IMR-90 (cell line): ENCODE results near the gene SLCO2B1. TPM values are rescaled to one million over a fixed set of nuclear protein-coding genes. Genes with fewer than 3 reads are reported as not detected.

Source experiments
- ATAC-seq: fragments of 200-7000 bp; cut with Tn5 transposase; 2 replicates; pipeline ENCODE4 v1.9.1; 2020; ENCODE audit warnings: low read depth, mild to moderate bottlenecking, moderate library complexity
- BruUV-seq: library from RNA; stranded (reverse); fragments of 400-500 nt; replicated peaks from 2 replicates; lab custom pipeline; 2021; lab: Mats Ljungman, UMichigan
- CTCF ChIA-PET: fragments of 300-600 bp; formaldehyde crosslinking; extraction: SDS; loops from one replicate; lab custom pipeline; 2021; ENCODE audit warnings: antibody characterized with exemption; lab: Yijun Ruan, JAX
- POLR2A ChIA-PET: fragments of 300-600 bp; sonication (Branson Sonifier 250); formaldehyde crosslinking; loops from one replicate; lab custom pipeline; 2022; ENCODE audit warnings: antibody characterized with exemption; ENCODE audit not compliant: unreplicated experiment; lab: Charles Lee
- DNase-seq: peaks from one replicate; pipeline ENCODE4 v3.0.0; 2013
- H2AFZ ChIP-seq: replicated peaks from 2 replicates; pipeline ENCODE3; 2013; ENCODE audit warnings: low read length, mild to moderate bottlenecking; ENCODE audit not compliant: poor library complexity
- H2AK5ac ChIP-seq: 2 replicates; pipeline ENCODE4 v1.6.1; 2013; ENCODE audit warnings: low read depth, low read length, inconsistent platforms
- H2AK9ac ChIP-seq: replicated peaks from 2 replicates; pipeline ENCODE3; 2013; ENCODE audit warnings: mild to moderate bottlenecking, low read depth, low read length, moderate library complexity; ENCODE audit not compliant: poor library complexity
- H2BK120ac ChIP-seq: 2 replicates; pipeline ENCODE4 v1.6.1; 2013; ENCODE audit warnings: low read depth, low read length, inconsistent platforms
- H2BK15ac ChIP-seq: 3 replicates; pipeline ENCODE4 v1.6.1; 2013; ENCODE audit warnings: low read depth, low read length, inconsistent platforms
- H2BK20ac ChIP-seq: 2 replicates; pipeline ENCODE4 v1.6.1; 2013; ENCODE audit warnings: low read depth, mild to moderate bottlenecking, inconsistent platforms, low read length, moderate library complexity
- H2BK5ac ChIP-seq: 2 replicates; pipeline ENCODE4 v1.6.1; 2013; ENCODE audit warnings: mild to moderate bottlenecking, low read depth, low read length, inconsistent platforms; ENCODE audit not compliant: poor library complexity, severe bottlenecking
- H3K14ac ChIP-seq: replicated peaks from 2 replicates; pipeline ENCODE4 v1.6.1; 2013; ENCODE audit warnings: low read depth, low read length, inconsistent platforms
- H3K18ac ChIP-seq: 2 replicates; pipeline ENCODE4 v1.6.1; 2013; ENCODE audit warnings: low read depth, low read length, control low read depth
- H3K23ac ChIP-seq: 2 replicates; pipeline ENCODE4 v1.6.1; 2013; ENCODE audit warnings: low read depth, low read length, inconsistent platforms
- H3K27ac ChIP-seq: 2 replicates; pipeline ENCODE4 v1.5.1; 2013; ENCODE audit warnings: mild to moderate bottlenecking, control low read depth, low read length; ENCODE audit not compliant: insufficient read depth
- H3K27me3 ChIP-seq: 2 replicates; pipeline ENCODE4 v1.6.1; 2013; ENCODE audit warnings: low read length; ENCODE audit not compliant: control insufficient read depth, insufficient read depth
- H3K36me3 ChIP-seq: 2 replicates; pipeline ENCODE4 v1.6.1; 2013; ENCODE audit warnings: low read length, mixed read lengths; ENCODE audit not compliant: control insufficient read depth, insufficient read depth
- H3K4ac ChIP-seq: 2 replicates; pipeline ENCODE4 v1.6.1; 2013; ENCODE audit warnings: low read depth, low read length, inconsistent platforms
- H3K4me1 ChIP-seq: 2 replicates; pipeline ENCODE4 v1.6.1; 2013; ENCODE audit warnings: low read length, mixed read lengths; ENCODE audit not compliant: control insufficient read depth, insufficient read depth
- H3K4me2 ChIP-seq: 2 replicates; pipeline ENCODE4 v1.6.1; 2013; ENCODE audit warnings: low read depth, mild to moderate bottlenecking, control low read depth, low read length, moderate library complexity
- H3K4me3 ChIP-seq: 2 replicates; pipeline ENCODE4 v1.5.1; 2013; ENCODE audit warnings: low read depth, mild to moderate bottlenecking, control low read depth, low read length, moderate library complexity; ENCODE audit not compliant: insufficient read depth
- H3K56ac ChIP-seq: 2 replicates; pipeline ENCODE4 v1.6.1; 2013; ENCODE audit warnings: low read length, inconsistent platforms; ENCODE audit not compliant: insufficient read depth; ENCODE audit errors: extremely low read depth
- H3K79me1 ChIP-seq, 2 experiments: 2 replicates each; pipeline ENCODE4 v1.6.1; 2013; ENCODE audit warnings: low read length in 2 of 2, inconsistent platforms in 1 of 2, low read depth in 1 of 2
- H3K9ac ChIP-seq: 2 replicates; pipeline ENCODE4 v1.6.1; 2013; ENCODE audit warnings: low read depth, low read length, control low read depth
- H3K9me1 ChIP-seq: 2 replicates; pipeline ENCODE4 v1.6.1; 2013; ENCODE audit warnings: low read length, inconsistent platforms; ENCODE audit not compliant: insufficient read depth
- H3K9me3 ChIP-seq: 2 replicates; pipeline ENCODE4 v1.6.1; 2013; ENCODE audit warnings: low read length; ENCODE audit not compliant: control insufficient read depth, insufficient read depth
- H4K20me1 ChIP-seq: 2 replicates; pipeline ENCODE4 v1.6.1; 2013; ENCODE audit warnings: low read length, inconsistent platforms; ENCODE audit not compliant: insufficient read depth
- H4K5ac ChIP-seq: 2 replicates; pipeline ENCODE4 v1.6.1; 2013; ENCODE audit warnings: mild to moderate bottlenecking, low read depth, low read length, control low read depth
- H4K8ac ChIP-seq, 2 experiments: 2 replicates each; pipeline ENCODE4 v1.6.1; 2013; ENCODE audit warnings: low read depth in 2 of 2, low read length in 2 of 2, control low read depth in 1 of 2, inconsistent platforms in 1 of 2
- H4K91ac ChIP-seq: 2 replicates; pipeline ENCODE4 v1.6.1; 2013; ENCODE audit warnings: low read depth, low read length, inconsistent platforms; ENCODE audit not compliant: insufficient read depth
- BHLHE40 ChIP-seq: fragments of 150-350 bp; IDR thresholded peaks from 2 replicates; pipeline ENCODE4 v1.6.1; 2016; ENCODE audit warnings: mild to moderate bottlenecking, low read depth, low read length
- CEBPB ChIP-seq: IDR thresholded peaks from 2 replicates; pipeline ENCODE4 v1.6.1; 2012; ENCODE audit warnings: low read depth, low read length, improper control_type of control experiment
- ELK1 ChIP-seq: fragments of 150-350 bp; IDR thresholded peaks from 2 replicates; pipeline ENCODE4 v1.6.1; 2016; ENCODE audit warnings: low read depth, mild to moderate bottlenecking, low read length, moderate library complexity, borderline replicate concordance
- USF2 ChIP-seq: fragments of 150-350 bp; IDR thresholded peaks from 2 replicates; pipeline ENCODE4 v1.6.1; 2017; ENCODE audit warnings: mild to moderate bottlenecking, antibody characterized with exemption, low read length, low read depth
- WGBS, 2 experiments: methylation state at CpG; one replicate each; pipeline versions ENCODE4 v1.1.5 to v1.1.7; 2013; ENCODE audit warnings: missing lambda C conversion rate in 2 of 2; ENCODE audit not compliant: insufficient read length in 1 of 2; ENCODE audit errors: extremely low coverage in 2 of 2; 5-methylcytosine and 5-hydroxymethylcytosine counted together
- dilution Hi-C: fragments of 300-500 bp; cut with HindIII; formaldehyde crosslinking; loops from one replicate; pipeline ENCODE4 v1.14.3; 2018; ENCODE audit warnings: low sequenced_read_pairs; ENCODE audit not compliant: unreplicated experiment
- in situ Hi-C: fragments of 300-500 bp; cut with MboI; formaldehyde crosslinking; loops from 3 replicates; pipeline ENCODE4 v1.14.3; 2019; ENCODE audit warnings: low sequenced_read_pairs, inconsistent platforms, mixed read lengths
- intact Hi-C: fragments of 100-400 bp; cut with micrococcal nuclease; formaldehyde crosslinking; loops from 2 replicates; pipeline ENCODE4 v1.10.0; 2022
- polyA plus RNA-seq, 3 experiments: library from polyadenylated mRNA; depleted of rRNA; stranded (reverse); fragments of >200 nt; gene quantifications; 2 replicates each; pipeline ENCODE4 v1.2.3, GENCODE V29; 2012; ENCODE audit warnings: low replicate concordance in 1 of 3
- total RNA-seq: library from RNA; depleted of rRNA; stranded (reverse); fragments of >200 nt; gene quantifications from 2 replicates; pipeline ENCODE4 v1.2.3, GENCODE V29; 2012

Gene SLCO2B1
- total and polyA plus RNA-seq, 2 of the 4 experiments (the other 2 are of a cell fraction), result not detected

GRCh38 chr11:75193271-75193670 is 42.4 kb downstream of the SLCO2B1 start:
- in situ Hi-C loops, result no loop called here
- Histone ChIP-seq H3K9me1 (no peaks in the 10 kb centered on the region), H3K79me1 (no peaks in the 10 kb centered on the region), H4K5ac (no peak overlapping the region), H3K36me3 (no peaks in the 10 kb centered on the region), H3K27ac (no peak overlapping the region), H3K4me1 (no peaks in the 10 kb centered on the region), H3K9ac (no peak overlapping the region), H2BK15ac (no peak overlapping the region), H3K4me3 (no peak overlapping the region), H2BK5ac (no peak overlapping the region), H2BK120ac (no peak overlapping the region), H3K56ac (no peak overlapping the region), H2AK5ac (no peak overlapping the region), H3K23ac (no peak overlapping the region), H3K4me2 (no peak overlapping the region), H4K91ac (no peak overlapping the region), H2AK9ac (no peak overlapping the region), H3K9me3 (no peaks in the 10 kb centered on the region), H4K20me1 (no peaks in the 10 kb centered on the region), H3K18ac (no peak overlapping the region), H4K8ac (no peak overlapping the region), H3K27me3 (peaks cover 63% of the 10 kb centered on the region), H2BK20ac (no peak overlapping the region), H2AFZ (no peak overlapping the region), H3K14ac (no peak overlapping the region), H3K4ac (no peak overlapping the region)
- dilution Hi-C loops, result no loop called here
- DNase-seq, result no peak
- 82% methylated on average over 13 of the region's 15 CpGs; no CpG with 5 or more reads in 1 of the 2 experiments for WGBS, 2 experiments
- TF ChIP-seq ELK1 (no peak), BHLHE40 (no peak), USF2 (no peak), CEBPB (no peak)
- BruUV-seq, result no TSS peak
- no peak for ATAC-seq
- CTCF ChIA-PET, result interaction anchor here (4.2 kb wide), 1 partner anchor 12 kb away, joined by 24 read pairs; no protein-coding TSS in a partner anchor
- POLR2A ChIA-PET, result interaction anchor here (0.6 kb wide), 1 partner anchor 17 kb away, joined by 3 read pairs; no protein-coding TSS in a partner anchor
- intact Hi-C loops, result no loop called here
